ENCODE results near the gene UPK3BL2.
"Not testable (repeated sequence)": the region's sequence is repeated elsewhere in the genome, so short reads cannot be mapped to it uniquely, and the experiment has no call there.

Gene UPK3BL2, protein sequence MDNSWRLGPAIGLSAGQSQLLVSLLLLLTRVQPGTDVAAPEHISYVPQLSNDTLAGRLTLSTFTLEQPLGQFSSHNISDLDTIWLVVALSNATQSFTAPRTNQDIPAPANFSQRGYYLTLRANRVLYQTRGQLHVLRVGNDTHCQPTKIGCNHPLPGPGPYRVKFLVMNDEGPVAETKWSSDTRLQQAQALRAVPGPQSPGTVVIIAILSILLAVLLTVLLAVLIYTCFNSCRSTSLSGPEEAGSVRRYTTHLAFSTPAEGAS

DNA sequence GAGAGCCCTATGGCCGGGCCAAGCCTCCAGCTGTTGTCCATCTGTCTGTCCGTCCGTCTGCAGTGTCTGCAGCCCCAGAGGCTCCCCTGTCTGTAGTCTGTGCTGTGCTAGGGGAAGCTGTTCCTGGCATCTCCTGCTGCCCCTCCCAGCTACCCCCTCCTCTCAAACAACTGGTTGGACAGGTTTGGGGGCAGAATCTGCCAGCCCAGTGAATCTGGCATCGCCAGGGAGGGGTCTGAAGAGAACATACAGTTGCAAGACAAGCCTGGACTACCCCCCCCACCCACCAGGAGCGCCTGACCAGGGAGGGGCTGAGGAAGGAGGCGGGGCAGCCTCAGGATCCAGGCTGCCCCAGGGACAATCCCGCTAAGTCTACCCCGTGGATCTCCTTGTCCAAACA, at the start of gene UPK3BL2:
Gene UPK3BL2 (minus strand): TSS at position 101 of the 400 bp plus-strand sequence. CDS start 60 bp downstream, at position 41.
- not testable (repeated sequence) for H3K4me3 ChIP-seq (ENCODE audit: low read depth, low read length)

DNA sequence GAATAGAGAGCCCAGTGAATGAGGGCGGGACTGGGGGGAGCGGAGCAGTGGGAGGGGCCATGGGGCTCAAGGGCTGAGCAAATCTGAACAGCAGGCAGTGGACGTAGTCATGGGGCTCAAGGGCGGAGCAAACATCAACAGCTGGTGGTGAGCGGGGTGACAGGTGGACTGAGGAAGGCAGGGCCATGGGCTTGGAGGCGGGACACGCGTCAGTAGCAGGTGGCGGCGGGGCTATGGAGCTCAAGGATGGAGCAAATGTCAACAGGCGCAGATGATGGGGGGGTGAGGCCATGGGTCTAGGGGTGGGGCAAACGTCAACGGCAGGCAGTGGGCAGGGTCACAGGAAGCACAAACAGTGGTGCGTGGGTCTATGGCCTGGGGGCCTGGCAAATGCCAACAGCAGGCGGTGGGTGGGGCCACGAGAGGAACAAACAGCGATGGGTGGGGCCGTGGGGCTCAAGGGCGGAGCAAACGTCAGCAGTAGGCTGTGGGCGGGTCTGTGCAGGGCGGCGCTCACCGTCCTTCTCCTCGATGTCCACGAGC, 49.1 kb upstream of the UPK3BL2 start:
- H3K4me3 ChIP-seq (ENCODE audit: low read depth, low read length) = not testable (repeated sequence)

DNA sequence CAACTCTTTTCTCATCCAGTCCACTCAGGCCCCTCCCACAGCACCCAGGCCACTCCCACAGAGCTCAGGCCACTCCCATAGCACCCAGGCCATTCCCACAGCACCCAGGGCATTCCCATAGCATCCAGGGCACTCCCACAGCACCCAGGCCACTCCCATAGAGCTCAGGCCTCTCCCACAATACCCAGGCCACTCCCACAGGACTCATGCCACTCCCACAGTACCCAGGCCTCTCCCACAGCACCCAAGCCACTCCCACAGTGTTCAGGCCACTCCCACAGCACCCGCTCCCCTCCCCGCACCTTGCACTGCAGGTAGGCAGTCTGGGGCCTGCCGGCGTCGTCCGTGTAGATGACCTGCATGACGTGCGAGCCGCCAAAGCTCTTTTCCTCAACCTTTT, 46.4 kb upstream of the UPK3BL2 start:
- H3K4me3 ChIP-seq (ENCODE audit: low read depth, low read length) = not testable (repeated sequence)

DNA sequence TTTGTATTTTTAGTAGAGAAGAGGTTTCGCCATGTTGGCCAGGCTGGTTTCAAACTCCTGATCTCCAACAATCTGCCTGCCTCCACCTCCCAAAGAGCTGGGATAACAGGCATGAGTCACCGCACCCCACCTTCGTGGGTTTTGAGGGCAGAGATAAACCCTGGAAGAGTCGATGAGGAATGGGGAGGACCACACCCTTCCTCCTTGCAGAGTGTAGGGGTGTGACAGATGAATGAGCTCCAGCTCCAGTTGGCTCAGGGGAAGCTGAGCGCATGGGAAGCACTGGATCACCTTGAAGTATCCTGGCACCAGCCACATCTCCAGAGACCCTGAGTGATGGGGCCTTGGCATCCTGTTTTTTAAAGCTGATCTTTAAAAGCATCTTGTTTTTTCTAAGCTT, 40.0 kb upstream of the UPK3BL2 start:
- not testable (repeated sequence) for H3K4me3 ChIP-seq (ENCODE audit: low read depth, low read length)

DNA sequence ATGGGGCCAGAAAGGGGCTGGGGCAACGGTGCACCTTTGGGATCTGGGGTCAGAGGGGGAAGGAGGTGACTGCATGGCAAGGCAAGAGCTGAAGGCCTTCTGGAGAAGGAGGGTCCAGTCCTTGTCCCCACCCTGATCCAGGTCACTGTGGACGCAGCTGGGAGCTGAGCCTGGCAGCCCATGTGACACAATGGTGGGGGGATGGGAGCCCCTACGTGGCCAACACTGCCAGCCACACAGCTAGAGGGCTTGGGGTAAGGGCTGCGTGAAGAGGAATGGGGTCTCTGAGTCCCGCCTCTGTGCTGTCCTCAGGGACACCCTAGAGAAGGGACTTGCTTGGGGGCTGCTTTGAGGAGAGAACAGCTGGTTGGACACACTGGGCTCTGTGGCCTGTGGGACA, 38.2 kb upstream of the UPK3BL2 start:
- not testable (repeated sequence) for H3K4me3 ChIP-seq (ENCODE audit: low read depth, low read length)

DNA sequence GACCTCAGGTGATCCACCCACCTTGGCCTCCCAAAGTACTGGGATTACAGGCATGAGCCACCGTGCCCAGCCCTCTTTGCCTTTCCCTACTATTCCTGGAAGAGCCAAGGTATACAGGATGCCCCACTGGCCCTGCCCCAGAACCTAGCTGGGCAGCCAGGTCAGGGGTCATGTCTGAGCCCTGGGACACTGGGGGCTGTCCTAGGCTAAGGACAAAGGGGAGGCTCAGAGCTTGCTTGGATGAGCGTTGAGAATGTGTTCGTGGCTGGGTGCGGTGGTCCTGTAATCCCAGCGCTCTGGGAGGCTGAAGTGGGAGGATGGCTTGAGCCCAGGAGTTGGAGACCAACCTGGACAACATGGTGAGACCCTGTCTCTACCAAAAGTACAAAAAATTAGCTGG, 35.0 kb upstream of the UPK3BL2 start:
- not testable (repeated sequence) for H3K4me3 ChIP-seq (ENCODE audit: low read depth, low read length)

DNA sequence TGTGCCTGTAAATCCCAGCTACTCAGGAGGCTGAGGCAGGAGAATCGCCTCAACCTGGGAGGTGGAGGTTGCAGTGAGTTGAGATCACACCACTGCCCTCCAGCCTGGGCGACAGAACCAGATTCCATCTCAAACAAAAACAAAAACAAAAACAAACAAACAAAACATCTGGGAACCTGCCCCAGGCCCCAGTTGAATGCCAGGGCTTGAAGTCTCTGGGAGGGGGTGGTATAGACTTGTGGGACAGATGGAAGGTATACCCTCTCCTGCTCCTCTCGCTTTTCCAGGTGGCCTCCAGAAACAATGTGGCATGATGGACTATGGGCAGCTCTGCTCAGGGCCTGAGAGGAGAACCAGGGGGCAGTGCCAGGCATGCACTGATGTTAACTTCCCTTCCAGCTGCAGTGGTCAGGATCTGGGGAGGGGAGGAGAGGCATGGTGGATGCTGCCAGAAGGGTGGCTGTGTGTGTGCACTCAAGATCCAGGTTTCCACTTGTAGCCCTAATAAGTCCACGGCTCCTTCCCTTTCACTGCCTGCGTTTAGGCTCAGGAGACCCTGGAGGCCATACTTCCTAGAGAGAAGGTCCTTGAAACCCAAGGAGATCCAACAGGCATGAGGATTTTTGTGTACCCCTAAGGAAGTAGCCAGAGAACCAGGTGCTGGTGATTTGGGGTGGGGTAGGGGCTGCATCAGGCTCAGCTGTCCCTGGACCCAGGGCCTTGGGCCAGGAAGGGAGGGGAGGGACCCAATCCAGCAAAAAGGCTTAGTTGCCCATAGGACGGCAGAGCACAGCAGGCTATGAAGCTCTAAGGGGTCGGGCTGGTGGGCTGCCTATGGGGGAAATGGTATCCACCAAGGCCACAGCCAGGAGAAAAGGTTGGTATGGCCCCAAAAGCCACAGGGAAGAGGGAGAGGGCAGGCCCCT, 34.1 kb upstream of the UPK3BL2 start:
- H3K4me3 ChIP-seq (ENCODE audit: low read depth, low read length) = not testable (repeated sequence)

DNA sequence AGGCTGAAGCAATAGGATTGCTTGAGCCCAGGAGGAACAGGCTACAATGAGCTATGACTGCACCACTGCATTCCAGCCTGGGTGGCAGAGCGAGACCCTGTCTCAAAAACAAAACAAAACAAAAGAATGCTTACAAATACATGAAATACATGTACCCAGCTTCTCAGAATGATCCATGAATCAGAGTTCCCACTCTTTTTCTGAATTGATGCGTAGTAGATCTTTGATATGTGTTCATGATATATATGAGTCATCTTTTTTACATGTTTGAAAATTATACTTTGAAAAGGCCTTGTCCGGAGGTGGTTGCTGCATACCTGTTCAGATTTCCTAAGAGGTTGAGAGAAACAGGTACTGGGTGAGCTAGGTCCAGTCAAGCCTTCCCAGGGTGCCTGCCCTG, 32.9 kb upstream of the UPK3BL2 start:
- not testable (repeated sequence) for H3K4me3 ChIP-seq (ENCODE audit: low read depth, low read length)

DNA sequence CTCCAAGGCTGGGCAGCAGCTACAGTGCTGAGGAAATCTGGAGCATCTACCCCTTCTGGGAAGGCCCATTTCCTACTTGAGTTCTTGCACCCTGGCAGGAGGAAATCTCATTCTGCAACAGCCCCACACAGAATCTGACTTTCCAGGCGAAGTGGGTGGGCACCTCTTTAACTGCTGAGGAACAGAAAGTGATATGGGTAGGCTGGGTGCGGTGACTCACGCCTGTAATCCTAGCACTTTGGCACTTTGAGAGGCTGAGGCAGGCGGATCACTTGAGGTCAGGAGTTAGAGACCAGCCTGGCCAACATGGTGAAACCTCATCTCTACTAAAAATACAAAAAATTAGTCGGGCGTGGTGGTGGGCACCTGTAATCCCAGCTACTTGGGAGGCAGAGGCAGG, 31.1 kb upstream of the UPK3BL2 start:
- not testable (repeated sequence) for H3K4me3 ChIP-seq (ENCODE audit: low read depth, low read length)

DNA sequence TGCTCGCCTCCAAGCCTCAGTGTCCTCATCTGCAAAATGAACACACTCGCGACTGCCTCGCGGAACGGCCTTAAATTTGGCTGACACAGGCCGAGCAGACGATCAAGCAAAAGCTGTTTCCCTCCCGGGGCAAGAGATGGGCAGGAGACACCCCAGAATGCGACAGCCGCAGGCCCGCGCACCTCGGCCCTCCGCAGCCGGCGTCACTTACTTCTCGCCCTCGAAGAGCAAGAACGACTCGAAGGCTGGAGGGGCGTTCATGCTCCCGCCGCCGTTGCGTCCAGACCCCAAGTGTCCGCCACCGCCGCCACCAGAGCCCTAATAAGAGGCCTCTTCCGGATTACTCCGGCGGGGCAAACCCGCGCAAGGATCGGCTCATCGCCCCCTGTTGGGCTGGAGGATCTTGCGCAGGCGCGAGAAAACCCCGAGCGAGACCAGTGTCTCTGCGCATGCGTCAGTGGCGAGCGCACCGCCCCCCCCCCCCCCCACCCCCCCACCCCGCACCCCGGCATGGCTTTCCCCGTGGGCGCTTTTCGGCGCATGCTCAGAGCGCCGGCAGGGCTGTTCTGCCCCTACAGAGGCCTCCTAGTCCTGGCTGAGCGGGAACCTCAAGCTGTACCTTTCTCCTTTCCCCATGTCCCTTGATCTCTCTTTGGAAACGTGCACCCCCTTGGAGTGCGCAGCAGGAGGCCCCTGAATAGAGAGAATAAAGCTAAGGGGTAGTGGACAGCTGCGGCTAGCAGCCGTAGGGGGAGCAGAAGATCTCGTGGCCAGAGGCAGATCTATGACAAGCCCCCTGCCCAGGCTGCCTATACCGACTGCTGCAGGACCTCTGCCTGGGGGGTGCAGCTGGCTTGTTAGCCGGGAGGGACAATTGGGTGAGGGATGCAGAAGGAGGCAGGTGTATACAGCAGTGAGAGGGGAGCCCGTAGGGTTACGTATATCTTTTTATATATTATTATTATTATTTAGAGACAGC, 29.1 kb upstream of the UPK3BL2 start, which contains the start of gene POLR2J3:
Gene POLR2J3 (minus strand): TSS at position 323 of the 979 bp plus-strand sequence. CDS start 62 bp downstream, at position 261.
- peak within 1 kb of the TSS; percentile 56 for H3K4me3 ChIP-seq (ENCODE audit: low read depth, low read length)
- TF ChIP-seq, protein P1, sequence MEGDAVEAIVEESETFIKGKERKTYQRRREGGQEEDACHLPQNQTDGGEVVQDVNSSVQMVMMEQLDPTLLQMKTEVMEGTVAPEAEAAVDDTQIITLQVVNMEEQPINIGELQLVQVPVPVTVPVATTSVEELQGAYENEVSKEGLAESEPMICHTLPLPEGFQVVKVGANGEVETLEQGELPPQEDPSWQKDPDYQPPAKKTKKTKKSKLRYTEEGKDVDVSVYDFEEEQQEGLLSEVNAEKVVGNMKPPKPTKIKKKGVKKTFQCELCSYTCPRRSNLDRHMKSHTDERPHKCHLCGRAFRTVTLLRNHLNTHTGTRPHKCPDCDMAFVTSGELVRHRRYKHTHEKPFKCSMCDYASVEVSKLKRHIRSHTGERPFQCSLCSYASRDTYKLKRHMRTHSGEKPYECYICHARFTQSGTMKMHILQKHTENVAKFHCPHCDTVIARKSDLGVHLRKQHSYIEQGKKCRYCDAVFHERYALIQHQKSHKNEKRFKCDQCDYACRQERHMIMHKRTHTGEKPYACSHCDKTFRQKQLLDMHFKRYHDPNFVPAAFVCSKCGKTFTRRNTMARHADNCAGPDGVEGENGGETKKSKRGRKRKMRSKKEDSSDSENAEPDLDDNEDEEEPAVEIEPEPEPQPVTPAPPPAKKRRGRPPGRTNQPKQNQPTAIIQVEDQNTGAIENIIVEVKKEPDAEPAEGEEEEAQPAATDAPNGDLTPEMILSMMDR (IDR thresholded peaks at IDR 0.05; ENCODE audit: borderline replicate concordance, insufficient read depth, low read depth, low read length) = peak; percentile 66

DNA sequence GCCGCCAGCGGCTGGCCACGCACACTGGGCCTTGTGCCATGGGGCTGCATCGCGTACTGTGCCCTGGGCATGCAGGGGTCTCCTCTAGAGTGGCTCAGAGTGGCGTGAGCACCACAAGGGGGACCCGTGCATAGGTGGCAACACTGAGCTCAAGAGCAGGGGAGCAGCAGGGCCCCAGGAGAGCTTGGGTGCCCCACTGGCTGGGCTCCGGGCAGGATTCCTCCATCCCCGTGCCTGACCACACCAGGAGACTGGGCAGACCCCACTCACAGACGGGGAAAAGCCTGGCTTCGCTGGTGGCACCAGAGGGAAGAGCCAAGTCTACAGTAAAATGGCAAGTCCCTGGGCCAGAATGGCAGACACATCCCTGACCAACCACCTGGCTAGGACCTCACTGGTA, 25.1 kb upstream of the UPK3BL2 start:
- not testable (repeated sequence) for H3K4me3 ChIP-seq (ENCODE audit: low read depth, low read length)

DNA sequence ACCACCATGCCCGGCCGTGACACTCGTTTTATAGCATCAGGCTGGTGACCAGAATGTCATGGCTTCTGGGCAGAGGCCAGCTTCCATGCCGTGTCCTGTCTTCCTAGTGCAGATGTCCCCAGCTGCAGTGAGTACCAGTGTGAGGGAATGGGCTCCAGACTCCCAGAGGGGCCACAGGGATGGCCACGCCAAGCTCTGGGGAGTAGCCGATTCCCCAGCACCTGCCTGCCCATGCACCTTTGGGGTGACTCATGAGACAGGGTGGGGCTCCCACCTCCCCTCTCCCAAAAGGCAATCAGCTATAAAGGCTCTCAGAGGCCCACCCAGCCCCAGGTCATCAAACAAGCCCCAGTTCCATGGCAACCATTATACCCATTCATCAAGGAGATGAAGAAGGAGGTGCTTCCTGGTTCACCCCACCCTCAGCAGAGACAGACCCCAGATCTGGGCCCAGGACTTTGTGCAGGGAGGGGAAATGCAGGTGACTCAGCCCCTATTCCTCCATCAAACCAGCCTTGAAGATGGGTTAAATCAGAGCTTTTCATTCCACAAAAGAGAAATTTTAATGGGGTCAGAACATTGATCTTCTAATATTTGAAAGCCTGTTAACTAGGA, 7.4 kb upstream of the UPK3BL2 start, which contains the start of gene SPDYE2:
Gene SPDYE2 (plus strand): TSS at position 419 of the 615 bp plus-strand sequence. CDS start 2,030 bp downstream, outside the sequence.
- H3K4me3 ChIP-seq (ENCODE audit: low read depth, low read length) = not testable (repeated sequence)

DNA sequence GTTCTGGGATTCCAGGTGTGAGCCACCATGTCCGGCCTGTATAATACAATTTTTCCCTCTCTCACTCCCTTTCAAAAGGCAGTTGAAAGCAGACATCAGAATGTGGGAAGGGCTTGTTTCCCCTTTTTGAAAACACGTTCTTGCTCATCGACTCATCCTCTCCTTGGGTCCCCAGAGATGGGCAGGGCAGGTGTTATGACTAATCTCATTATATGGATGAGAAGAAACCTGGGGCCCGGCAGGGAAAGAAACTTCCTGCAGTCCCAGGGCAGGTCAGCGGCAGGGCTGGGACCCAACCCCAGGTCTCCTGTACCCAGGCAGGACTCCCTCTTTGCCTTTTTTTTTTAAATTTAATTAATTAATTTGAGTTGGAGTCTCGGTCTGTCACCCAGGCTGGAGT, 2.9 kb upstream of the UPK3BL2 start:
- H3K4me3 ChIP-seq (ENCODE audit: low read depth, low read length) = not testable (repeated sequence)

DNA sequence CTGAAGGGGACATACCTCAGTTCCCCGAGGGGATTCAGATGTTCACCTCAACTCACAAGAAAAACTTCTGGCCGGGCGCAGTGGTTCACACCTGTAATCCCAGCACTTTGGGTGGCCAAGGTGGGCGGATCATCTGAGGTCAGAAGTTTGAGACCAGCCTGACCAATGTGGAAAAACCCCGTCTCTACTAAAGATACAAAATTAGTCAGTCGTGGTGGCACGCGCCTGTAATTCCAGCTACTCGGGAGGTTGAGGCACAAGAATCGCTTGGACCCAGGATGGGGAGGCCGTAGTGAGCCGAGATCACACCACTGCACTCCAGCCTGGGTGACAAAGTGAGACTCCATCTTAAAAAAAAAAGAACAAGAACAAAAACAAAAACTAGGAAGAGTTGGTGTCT, 1.8 kb upstream of the UPK3BL2 start:
- not testable (repeated sequence) for H3K4me3 ChIP-seq (ENCODE audit: low read depth, low read length)

DNA sequence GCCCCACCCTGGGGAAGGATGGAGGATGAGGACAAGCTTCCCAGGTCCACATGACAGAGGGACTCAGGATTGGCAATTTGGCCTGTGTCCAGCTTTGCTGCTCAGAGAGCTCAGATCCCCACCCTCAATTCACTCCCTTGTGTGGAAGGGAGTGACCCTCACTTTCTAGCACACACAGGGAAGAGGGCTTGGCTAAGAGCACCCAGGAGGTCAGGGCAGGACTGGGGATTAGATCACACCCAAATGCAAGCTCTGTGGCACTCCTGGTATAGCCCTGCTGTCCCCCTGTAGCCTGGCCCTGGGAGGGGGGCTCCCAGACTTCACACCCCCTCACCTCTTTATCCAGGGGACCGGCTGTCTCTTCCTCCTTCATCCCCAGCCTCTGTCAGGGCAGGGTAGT, 876 bp upstream of the UPK3BL2 start:
- not testable (repeated sequence) for H3K4me3 ChIP-seq (ENCODE audit: low read depth, low read length)

DNA sequence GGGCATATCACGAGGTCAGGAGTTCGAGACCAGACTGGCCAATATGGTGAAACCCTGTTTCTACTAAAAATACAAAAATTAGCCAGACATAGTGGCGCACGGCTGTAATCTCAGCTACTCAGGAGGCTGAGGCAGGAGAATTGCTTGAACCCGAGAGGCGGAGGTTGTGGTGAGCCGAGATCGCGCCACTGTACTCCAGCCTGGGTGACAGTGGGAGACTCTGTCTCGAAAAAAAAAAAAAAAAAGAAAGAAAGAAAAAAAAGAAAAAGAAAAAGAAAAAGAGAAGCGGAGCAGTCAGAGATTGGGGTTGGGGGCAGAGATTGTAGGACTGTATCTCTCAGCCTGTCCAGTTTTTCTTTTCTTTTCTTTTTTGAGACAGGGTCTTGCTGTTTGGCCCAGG, 725 bp downstream of the UPK3BL2 start:
- H3K4me3 ChIP-seq (ENCODE audit: low read depth, low read length) = not testable (repeated sequence)

DNA sequence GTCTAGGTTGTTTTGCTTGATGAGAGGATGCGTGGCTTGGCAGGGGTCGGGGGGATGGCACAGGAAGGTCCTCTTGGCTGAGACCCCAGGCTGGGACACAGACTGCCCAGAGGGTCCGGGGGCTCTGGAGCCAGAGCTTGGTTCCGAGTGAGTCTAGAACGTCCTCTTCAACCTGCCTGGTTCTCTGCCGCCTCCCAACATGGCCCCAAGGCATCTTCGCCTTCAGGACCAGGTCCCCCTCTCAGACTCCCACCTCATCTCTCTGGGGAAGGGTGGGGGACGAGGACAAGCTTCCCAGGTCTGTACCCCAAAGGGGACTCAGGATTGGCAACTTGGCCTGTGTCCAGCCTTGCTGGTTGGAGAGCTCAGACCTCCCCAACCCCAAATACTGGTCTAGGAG, 1.4 kb downstream of the UPK3BL2 start:
- H3K4me3 ChIP-seq (ENCODE audit: low read depth, low read length) = not testable (repeated sequence)

DNA sequence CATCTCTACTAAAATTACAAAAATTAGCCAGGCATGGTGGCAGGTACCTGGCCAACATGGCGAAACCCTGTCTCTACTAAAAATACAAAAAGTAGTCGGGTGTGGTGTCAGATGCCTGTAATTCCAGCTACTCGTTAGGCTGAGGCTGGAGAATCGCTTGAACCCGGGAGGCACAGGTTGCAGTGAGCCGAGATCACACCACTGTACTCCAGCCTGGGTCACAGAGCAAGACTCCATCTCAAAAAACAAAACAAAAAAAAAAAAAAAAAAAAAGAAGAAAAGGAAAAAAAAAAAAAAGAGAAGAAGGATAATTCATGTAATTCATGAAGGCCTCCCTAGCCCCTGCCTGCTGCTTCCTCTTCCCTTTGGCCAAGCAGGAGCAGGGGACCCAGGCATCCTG, 2.9 kb downstream of the UPK3BL2 start:
- H3K4me3 ChIP-seq (ENCODE audit: low read depth, low read length) = not testable (repeated sequence)
